ENCODE measurements around the gene ANO8.

- TF ChIP-seq EZH2 (IDR thresholded peaks at IDR 0.05) (no peak), POLR2AphosphoS5 (IDR thresholded peaks at IDR 0.05; ENCODE audit: borderline replicate concordance, low read depth, low read length) (no peak)
These were observed 12.7 kb upstream of the ANO8 start for GRCh38 chr19:17347361-17347760.
